A673 (cell line): ENCODE data around the gene TENM4. TPM values are rescaled to one million over a fixed set of nuclear protein-coding genes. Genes with fewer than 3 reads are reported as not detected.

ENCODE experiments used
- BruUV-seq: library from RNA; stranded (reverse); fragments of 400-500 nt; replicated peaks from 2 replicates; lab custom pipeline; 2021; lab: Mats Ljungman, UMichigan
- CTCF ChIA-PET: fragments of 300-600 bp; sonication (Branson Sonifier 250); formaldehyde crosslinking; loops from one replicate; lab custom pipeline; 2022; ENCODE audit warnings: antibody characterized with exemption; lab: Charles Lee
- POLR2A ChIA-PET: fragments of 300-600 bp; sonication (Branson Sonifier 250); formaldehyde crosslinking; loops from one replicate; lab custom pipeline; 2022; ENCODE audit warnings: antibody characterized with exemption; ENCODE audit not compliant: low non-redundant PET; lab: Charles Lee
- DNase-seq: peaks from one replicate; pipeline ENCODE4 v3.0.0-alpha.2; 2015; ENCODE audit warnings: low spot score
- H3K27ac ChIP-seq: fragments of 200-600 bp; sonication (generic); 2 replicates; pipeline ENCODE4 v1.5.1; 2016; ENCODE audit warnings: mixed run types, low read depth, mild to moderate bottlenecking, mixed read lengths, antibody characterized with exemption, low read length; ENCODE audit not compliant: poor library complexity, severe bottlenecking
- H3K27me3 ChIP-seq: fragments of 200-600 bp; sonication (generic); replicated peaks from 2 replicates; pipeline ENCODE4 v1.6.1; 2017; ENCODE audit warnings: mixed run types, low read depth, mild to moderate bottlenecking, mixed read lengths, antibody characterized with exemption, low read length; ENCODE audit not compliant: insufficient read depth, poor library complexity
- H3K36me3 ChIP-seq: fragments of 200-600 bp; sonication (generic); 2 replicates; pipeline ENCODE4 v1.6.1; 2016; ENCODE audit warnings: mixed run types, mild to moderate bottlenecking, mixed read lengths, antibody characterized with exemption, low read length; ENCODE audit not compliant: insufficient read depth, poor library complexity, severe bottlenecking
- H3K4me1 ChIP-seq: fragments of 200-600 bp; sonication (generic); 2 replicates; pipeline ENCODE4 v1.6.1; 2017; ENCODE audit warnings: mixed run types, mild to moderate bottlenecking, mixed read lengths, antibody characterized with exemption, low read length; ENCODE audit not compliant: insufficient read depth, poor library complexity, severe bottlenecking
- H3K4me3 ChIP-seq: fragments of 200-600 bp; sonication (generic); 2 replicates; pipeline ENCODE4 v1.5.1; 2016; ENCODE audit warnings: low read depth, mixed run types, mild to moderate bottlenecking, mixed read lengths, low read length; ENCODE audit not compliant: poor library complexity, severe bottlenecking
- H3K9me3 ChIP-seq: fragments of 200-600 bp; sonication (generic); 2 replicates; pipeline ENCODE4 v1.6.1; 2016; ENCODE audit warnings: mixed run types, low read depth, mild to moderate bottlenecking, mixed read lengths, antibody characterized with exemption, low read length; ENCODE audit not compliant: poor library complexity, severe bottlenecking
- CTCF ChIP-seq: fragments of 300-800, 200-600 bp; sonication (generic); conservative IDR thresholded peaks from 2 replicates; pipeline ENCODE4 v1.5.1; 2017; ENCODE audit warnings: low read depth, mild to moderate bottlenecking, antibody characterized with exemption, low read length, moderate library complexity, mixed read lengths
- EZH2 ChIP-seq: fragments of 200-600 bp; sonication (generic); IDR thresholded peaks from 2 replicates; pipeline ENCODE4 v1.6.1; 2017; ENCODE audit warnings: borderline replicate concordance, low read depth, mild to moderate bottlenecking, mixed read lengths, antibody characterized with exemption, low read length; ENCODE audit not compliant: poor library complexity, severe bottlenecking
- intact Hi-C: fragments of 100-400 bp; cut with micrococcal nuclease; formaldehyde crosslinking; loops from one replicate; pipeline ENCODE4 v1.10.0; 2022; ENCODE audit not compliant: unreplicated experiment
- total RNA-seq: library from RNA; stranded (reverse); gene quantifications from 2 replicates; pipeline ENCODE4 v1.2.3, GENCODE V29; 2021

TENM4 gene
- total RNA-seq, 1 experiment from 2014 or later: 0.11 TPM

- POLR2A ChIA-PET: no interaction called here
- intact Hi-C loops: no loop called here
- CTCF ChIA-PET: no interaction called here
- Histone ChIP-seq H3K27me3 (peaks cover 21% of the 10 kb centered on the region), H3K36me3 (no peaks in the 10 kb centered on the region), H3K9me3 (no peaks in the 10 kb centered on the region), H3K4me3 (no peak overlapping the region), H3K4me1 (no peaks in the 10 kb centered on the region), H3K27ac (no peak overlapping the region)
- no peak for DNase-seq
- no TSS peak for BruUV-seq
- no peak for TF ChIP-seq CTCF
- no peak for TF ChIP-seq EZH2
Observed at GRCh38 chr11:78635814-78636506, 804.9 kb downstream of the TENM4 start.

GRCh38 chr11:78633516-78634310 lies 807.1 kb downstream of the TENM4 start:
- TF ChIP-seq EZH2 (no peak), CTCF (no peak)
- Histone ChIP-seq H3K4me3 (no peak overlapping the region), H3K27ac (no peak overlapping the region), H3K4me1 (no peaks in the 10 kb centered on the region), H3K36me3 (no peaks in the 10 kb centered on the region), H3K27me3 (peaks cover 15% of the 10 kb centered on the region), H3K9me3 (no peaks in the 10 kb centered on the region)
- intact Hi-C loops: no loop called here
- no peak for DNase-seq
- POLR2A ChIA-PET: interaction anchor here (0.6 kb wide), 1 partner anchor 19 kb away, joined by 3 read pairs; no protein-coding TSS in a partner anchor
- CTCF ChIA-PET: no interaction called here
- no TSS peak for BruUV-seq

- Histone ChIP-seq H3K4me3 (no peak overlapping the region), H3K27me3 (peaks cover 5% of the 10 kb centered on the region), H3K36me3 (no peaks in the 10 kb centered on the region), H3K27ac (no peak overlapping the region), H3K4me1 (no peaks in the 10 kb centered on the region), H3K9me3 (no peaks in the 10 kb centered on the region)
- intact Hi-C loops: no loop called here
- ChIA-PET POLR2A (no interaction called here), CTCF (no interaction called here)
- no TSS peak for BruUV-seq
- no peak for DNase-seq
- TF ChIP-seq CTCF: no peak
- no peak for TF ChIP-seq EZH2
Observed at GRCh38 chr11:78630561-78631303, 810.1 kb downstream of the TENM4 start.
